Activated CD4-positive, CD25-positive, alpha-beta regulatory T cell (primary cell): Measurements from ENCODE around the gene PRXL2A.
A peak's percentile ranks its signal among the peaks of the same experiment; 100 is the strongest.

Experiments used
- DNase-seq, 4 experiments: peaks; one replicate each; lab custom pipeline; 2025; lab: John Stamatoyannopoulos, UW

The PRXL2A gene

DNA sequence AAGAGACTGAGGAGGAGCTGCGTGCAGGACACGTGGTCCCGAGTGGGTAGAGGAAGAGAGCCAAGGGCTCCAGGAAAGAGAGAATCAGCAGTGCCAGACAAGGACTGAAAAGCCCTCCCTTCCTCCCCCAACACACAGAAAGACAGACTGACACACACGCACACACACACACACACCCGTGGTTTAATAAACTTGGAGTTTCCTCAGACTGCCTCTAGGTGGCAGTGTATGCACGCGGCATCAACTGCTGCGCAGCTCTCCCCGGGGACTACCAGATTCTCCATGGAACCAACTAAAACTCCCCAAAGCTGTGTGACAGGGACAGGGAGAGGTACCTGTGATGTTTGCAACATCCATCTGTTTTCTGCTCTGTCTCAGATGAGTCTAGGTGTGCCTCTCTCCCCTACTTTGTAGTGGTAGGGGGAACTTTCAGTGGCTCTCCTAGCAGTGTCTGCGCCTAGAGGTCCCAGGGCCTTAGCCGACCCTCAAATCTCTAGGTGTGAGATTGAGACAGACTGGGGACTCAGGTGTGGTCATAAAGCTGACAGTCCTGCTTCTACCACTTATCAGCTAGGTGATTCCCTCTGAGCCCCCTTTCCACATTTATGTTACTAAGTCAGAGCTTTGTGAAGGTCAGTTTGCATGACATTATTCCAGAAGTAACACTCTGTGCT, 36.4 kb downstream of the PRXL2A start:
- peak; percentile 30 to 48 (median 42) for DNase-seq

DNA sequence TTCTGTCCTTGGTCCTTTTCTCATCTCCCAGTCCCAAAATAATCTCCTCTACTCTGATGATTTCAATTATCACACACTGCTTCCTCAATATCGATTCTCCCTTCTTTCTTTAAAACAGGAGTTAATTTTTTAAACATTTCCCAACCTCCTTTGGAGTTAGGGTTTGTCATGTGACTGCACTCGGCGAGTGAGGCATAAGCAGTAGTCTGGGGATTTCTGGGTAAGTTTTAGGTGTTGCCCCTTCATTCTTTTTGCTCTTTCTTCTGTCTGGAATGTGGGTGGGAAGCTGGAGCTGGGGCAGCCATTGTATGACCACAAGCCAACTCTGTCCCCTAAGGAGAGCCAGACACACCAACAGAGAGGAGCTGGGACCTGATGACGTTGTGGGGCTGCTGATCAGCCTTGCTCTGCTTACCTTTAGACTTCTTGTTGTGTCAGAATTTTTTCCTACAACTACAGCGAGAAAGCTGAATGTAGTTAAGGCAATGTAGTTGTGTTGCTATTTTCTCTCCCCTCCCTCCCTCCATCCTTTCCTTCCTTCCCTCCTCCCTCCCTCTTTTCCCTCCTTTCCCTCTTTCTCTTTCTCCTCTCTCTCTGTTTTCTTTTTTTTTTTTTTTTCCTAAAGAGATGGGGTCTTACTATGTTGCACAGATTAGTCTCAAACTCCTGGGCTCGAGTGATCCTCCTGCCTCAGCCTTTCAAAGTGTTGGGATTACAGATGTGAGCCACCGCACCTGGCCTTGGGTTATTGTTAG, 39.3 kb downstream of the PRXL2A start:
- DNase-seq, result no peak

DNA sequence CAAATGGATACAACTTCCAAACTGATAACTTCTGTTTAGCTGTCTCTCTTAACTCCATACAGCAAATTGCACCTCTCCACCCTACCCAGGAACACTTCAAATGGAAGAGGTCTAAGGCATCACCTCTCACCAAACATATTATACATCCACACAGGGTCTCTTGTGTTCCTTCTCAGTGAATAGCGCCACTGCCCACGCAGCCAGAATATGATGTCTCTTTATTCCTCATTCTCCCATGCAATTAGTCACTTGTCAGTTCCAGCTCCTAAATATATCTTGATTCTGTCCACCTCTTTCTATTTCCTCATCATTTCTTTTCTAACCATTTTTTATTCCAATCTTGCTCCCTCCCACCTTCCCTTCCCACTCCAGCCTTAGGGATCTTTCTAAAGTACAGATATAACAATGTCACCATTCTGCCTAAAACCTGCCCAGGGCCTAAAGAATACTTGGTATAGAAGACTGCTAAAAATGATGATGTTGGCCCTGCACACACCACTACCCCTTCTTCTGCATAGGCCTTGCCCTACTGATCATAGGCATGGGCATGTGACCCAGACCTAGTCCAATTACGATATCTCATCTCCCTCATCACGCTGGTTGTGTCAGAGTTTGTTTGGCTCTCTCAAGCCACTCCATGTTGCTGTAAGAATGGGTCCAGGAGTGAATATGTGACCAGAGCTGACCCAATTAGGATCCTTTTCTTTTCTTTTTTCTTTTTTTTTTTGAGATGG, 40.0 kb downstream of the PRXL2A start:
- no peak for DNase-seq

DNA sequence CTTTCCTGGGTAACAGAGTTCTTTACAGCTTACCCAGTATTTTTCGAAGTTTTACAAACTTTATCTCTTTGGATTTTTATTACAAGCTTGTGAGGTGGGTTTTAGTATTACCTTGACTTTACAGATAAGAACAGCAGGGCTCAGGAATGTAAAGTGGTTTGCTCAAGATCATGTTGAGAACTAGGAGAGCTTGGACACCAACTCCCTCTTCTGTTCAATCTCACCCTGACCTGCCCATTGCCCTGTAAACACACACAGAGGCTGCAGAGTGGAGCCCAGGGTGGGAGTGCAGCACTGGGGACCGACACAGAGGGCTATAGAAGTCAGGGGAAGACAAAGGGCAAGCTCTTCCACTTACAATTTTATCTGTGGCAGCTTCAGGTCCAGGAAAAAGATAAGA, 41.2 kb downstream of the PRXL2A start:
- no peak for DNase-seq

DNA sequence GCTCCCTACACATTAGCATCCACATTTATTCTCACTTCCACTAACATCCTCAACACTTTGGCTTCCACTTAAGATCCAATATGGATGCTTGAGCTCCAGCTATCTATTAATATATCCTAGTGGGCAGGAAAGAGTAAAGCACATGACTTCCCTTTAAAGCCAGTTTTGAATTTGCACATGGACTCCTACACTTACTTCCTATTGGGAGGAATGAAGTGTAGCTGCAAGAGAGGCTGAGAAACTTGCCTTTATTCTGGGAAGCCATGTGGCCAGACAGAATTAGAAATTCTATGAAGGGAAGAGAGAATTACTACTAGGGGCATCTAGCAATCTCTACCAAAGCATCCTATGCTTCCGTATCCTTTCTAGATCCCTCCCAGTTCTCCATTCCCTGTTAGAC, 42.8 kb downstream of the PRXL2A start:
- DNase-seq, result no peak

DNA sequence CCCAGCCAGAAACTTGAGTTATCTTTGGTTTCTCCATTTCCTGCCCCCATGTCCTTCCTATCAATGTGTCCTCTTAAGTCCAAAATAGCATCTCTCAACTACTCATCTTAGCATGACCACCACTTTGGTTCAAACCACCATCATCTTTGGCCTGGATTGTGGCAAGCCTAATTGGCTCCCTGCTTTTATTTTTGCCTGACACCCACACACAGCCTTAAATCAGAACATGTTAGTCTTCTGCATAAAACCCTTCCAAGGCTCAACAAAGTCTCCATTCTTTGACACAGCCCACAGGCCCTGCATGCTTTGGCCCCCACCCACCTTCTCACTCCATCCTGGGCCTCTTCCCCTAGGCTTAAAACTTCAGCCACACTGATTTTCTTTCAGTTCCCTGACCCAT, 43.7 kb downstream of the PRXL2A start:
- no peak for DNase-seq

DNA sequence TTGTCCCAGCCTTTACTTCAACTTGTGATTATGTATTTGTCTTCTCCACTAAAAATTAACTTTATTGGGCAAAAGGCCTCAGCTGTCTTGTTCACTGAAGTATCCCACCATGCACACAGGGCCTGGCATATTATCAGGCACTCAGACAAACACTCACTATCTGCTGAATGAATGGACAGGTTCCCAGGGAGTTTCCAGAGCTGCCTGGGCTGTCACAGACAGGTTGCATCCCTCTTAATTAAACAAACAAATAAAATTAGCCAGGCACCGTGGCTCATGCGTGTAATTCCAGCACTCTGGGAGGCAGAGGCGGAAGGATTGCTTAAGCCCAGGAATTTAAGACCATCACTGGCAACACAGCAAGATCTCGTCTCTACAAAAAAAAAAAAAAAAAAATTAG, 44.3 kb downstream of the PRXL2A start:
- no peak for DNase-seq

DNA sequence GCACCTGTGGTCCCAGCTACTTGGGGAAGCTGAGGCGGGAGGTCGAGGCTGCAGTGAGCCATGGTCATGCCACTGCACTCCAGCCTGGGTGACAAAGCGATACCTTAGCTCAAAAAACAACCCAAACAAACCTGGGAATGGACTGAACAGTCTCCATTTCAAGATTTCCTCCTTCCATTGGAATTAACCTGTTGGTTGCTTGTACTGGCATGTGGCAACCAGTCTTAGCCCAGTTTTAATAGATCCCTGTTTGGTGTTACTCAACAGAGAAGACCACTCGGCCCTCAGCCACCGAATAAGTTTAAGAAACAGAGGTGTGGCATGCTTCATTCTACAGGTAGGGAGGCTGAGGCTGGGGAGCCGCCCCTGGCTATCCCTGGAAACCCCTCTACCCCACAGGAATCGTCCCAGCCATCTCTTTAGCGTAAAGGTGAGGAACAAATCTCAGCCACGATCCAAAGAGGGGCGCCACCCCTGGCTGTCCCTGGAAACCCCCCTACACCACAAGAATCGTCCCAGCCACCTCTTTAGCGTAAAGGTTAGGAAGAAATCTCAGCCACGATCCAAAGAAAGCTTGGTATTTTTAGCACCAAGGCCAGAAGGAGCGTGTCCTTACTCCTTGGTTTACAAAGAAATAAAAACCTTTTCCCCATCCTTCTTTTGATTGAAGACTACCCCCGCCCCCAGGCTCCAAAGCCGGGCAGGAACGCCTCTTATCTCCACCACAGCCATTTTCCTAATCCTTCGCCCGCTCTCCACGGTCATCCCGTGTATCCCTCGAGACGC, 44.9 kb downstream of the PRXL2A start:
- DNase-seq, result no peak

DNA sequence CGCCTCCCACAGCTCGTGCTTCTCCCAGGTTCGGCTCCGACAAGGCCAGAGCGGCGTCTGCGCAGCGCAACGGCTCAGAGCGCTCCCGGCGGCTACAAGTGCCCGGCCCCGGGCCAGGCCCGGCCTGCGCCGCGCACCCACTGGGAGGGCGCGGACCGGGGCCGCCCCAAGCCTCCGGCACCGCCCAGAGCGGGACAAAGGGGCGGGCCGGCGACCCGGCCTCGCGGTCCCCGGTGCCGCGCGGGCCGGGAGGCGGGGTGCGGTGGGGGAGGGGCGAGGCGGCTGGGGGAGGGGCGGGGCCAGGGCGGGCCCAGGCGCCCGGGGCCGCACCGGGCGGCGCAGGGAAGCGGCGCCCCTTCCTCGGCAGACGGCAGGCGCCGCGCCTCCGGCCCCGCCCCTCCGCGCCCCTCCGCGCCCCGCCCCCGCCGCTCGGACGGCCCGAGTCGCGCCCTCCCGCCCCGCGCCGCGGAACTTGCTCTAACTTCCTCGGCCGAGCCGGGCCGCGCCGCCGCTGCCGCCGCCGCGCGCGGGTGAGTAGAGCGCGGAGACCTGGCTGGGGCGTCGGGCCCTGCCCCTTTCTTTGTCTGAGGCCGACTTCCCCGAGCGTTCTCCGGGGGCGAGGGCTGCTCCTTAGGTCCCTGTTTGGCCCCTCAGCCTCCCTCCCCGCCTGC, 45.6 kb downstream of the PRXL2A start, which contains the start of gene TSPAN14:
Gene TSPAN14 (plus strand): TSS at position 469 of the 671 bp plus-strand sequence. CDS start 34,924 bp downstream, outside the sequence.
- DNase-seq, result peak; percentile 39 to 63 (median 51)

DNA sequence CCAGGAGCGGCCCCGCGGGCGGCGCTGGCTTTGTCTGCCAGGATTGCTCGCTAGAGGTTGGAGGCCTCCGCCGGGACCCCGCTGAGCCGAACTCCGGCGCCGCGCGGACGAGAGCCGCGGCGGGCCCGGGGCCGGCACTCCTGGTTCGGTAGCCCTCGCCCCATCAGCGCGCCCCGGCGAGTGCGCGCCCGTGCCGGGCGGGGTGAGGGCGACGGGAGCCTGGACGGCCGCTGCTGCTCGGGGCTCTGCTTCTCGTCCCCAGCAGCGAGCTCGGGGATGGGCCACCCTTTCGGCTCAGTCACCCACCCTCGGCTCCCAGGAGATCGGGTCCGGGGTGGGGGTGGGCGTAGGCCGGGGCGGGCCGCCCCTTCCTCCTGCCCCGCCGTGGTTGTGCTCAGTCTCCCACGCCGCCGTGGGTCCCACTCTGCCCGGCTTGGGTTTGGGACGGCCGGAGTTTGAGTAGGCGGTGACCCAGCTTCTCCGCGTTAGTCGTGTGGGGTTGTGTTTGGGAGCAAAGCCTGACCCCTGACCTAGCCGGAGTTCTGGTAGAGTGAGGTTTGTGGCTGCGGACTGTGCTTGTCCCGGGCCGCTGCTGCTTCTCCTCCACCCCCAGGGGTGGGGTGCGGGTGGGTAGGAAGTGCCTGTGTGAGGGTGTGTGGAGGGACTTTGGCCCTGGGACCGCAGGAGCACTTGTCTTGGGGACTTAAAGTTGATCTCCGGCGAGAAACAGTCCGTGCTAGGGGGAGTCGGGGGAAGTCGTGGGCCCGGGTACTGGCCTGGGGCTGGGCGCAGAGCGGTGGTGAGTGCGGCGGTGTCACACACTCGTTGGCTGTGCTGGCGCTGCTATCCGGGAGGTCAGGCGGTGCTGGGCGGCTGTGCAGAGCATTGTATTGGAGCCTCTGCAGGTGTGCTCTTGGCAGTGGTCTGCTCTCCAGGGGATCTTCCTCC, 46.4 kb downstream of the PRXL2A start:
- DNase-seq, result peak in 1 of 4 experiments; percentile 34

DNA sequence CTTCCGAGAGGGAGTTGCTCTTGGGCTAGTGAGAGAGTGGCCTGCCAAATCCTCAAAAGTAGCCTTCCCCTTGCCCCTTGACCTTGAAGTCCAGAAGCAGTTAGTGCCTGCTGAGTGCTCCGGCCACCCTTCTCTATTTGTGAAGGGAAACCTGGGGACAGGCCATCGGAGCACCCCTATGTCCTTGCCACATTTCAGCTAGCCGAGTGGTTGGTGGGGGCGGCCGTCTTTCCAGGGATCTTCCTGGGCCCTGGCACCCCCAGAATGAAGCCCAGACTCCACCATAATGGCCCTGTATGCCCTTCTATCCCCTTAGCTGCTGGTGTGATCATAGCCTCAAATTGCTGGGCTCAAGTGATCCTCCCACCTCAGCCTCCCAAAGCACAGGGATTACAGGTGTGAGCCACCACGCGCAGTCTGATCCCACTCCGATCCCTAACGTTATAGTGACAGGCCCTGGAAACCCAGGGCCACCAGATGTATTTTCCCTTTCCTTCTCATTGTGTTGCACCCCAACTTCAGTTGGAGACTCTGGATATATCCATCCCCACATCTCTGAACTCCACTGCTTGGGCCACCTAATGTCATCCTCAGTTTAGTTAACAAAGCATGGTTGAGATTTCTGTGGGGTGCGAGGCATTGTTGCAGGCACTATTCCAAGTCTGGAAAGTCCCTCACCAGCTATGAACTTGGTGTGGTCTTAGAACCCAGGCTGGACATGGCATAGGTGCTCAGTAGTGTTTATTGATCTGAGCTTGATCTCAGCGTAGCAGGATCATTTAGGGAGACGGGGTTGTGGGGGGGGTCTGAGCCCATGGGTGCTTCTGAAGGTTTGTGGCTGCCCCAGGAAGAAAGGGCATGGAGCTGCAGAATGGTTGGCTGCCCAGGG, 47.4 kb downstream of the PRXL2A start:
- no peak for DNase-seq

DNA sequence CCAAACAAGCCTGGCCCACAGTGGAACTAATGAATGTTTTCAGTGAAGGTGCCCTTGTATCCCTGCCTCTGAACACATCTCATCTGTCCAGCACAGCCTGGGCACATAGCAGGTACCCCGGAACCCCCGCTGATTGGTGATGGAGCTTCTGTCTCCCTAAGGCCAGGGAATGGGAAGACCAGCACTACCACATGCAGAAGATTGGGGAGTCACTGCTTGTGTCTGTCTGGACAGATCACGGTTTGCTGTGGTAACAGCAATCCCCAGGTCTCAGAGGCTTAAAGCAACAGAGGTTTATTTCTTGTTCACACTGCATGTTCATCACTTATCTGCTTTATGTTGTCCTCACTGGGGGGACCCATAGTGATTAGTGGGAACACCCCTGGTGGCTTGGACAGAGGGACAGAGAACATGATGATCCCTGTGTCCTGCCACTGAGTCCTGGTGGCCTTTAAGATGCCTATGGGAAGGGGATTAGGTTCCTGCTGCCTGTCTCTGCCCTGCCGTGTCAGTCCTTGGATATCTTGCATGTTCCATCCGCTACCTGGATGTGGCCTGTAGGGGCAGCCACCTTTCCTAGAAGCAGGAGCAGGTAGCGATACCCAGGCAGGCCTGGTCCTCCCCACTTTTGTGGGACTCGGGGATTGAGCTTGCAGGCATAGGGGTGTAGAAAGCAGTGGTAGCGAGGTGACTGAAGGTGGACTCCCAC, 49.4 kb downstream of the PRXL2A start:
- DNase-seq, result no peak

DNA sequence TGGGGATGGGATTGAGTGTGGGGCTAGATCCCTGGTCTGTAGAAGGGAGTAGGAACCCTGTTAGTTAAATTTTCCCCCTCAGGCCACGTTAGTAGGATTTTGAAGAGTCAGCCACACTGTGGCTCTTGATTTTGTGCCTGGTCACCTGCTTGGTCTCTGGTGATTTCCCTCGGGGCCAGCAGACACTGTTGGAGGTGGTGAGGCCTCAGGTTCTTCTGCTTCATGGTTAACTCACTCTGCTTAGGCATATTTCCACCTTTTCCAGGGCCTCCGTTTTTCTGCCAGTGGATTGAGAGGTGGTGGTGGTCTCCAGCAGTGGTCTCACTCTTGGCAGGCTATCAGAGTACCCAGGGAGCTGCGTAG, 49.9 kb downstream of the PRXL2A start:
- DNase-seq, result no peak

DNA sequence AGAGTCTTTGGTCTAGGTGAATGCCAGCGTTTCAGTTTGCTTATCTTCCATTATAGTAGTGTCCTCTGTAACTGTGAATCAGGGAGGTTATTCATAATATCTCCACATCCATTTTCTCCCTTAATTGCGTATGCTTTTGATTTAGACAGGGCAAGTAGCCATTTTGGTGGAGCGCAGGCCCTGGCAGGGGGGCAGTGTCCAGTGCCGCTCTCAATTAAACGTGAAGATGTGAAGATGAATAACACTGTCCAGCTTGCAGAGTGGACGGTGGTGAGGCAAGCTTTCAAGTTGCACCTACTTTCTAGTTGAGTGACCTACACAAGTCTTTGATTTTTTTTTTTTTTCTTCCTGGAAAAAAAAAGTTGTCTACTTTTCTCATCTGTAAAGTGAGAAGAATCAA, 50.3 kb downstream of the PRXL2A start:
- DNase-seq, result no peak

DNA sequence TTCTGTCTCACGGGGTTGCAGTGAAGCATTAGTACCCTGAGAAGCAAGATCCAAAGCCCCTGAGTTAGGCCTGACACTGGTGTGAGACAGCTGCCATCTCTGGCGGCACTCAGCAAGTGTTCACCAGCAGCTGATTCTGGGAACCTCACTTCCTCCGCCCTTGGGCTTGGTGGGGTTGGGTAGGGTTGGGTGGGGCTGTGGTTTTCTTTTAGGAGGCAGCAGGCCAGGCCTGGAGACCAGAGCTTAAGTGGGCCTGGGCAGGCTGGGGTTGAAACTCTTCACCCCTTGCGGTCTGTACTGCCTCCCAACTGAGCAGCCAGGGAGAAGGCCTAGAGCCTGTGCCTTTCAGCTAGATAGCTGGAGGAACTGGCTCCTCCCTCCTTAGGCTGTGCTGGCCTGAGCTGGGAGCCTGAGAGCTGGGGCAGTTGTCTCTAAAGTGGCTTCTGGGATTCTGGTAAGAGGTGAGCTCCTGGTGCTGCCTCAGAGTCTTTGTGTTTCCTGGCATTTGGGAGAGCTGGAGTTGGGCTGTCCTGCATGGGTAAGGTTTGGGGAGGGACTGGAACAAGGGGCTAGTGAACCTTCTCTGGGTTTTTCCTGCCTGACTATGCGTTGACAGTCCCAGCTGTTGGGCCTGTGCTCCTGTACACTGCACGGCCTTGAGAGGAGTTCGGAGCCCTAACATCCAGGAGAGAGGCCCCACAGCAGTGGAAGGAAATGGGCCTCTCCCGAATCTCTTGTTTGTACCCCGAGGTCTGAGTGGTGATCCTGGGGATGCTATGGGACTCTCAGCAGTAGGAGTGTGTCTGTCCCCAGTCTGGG, 50.9 kb downstream of the PRXL2A start:
- DNase-seq, result peak in 3 of 4 experiments; percentile 27 to 55 (median 47)

DNA sequence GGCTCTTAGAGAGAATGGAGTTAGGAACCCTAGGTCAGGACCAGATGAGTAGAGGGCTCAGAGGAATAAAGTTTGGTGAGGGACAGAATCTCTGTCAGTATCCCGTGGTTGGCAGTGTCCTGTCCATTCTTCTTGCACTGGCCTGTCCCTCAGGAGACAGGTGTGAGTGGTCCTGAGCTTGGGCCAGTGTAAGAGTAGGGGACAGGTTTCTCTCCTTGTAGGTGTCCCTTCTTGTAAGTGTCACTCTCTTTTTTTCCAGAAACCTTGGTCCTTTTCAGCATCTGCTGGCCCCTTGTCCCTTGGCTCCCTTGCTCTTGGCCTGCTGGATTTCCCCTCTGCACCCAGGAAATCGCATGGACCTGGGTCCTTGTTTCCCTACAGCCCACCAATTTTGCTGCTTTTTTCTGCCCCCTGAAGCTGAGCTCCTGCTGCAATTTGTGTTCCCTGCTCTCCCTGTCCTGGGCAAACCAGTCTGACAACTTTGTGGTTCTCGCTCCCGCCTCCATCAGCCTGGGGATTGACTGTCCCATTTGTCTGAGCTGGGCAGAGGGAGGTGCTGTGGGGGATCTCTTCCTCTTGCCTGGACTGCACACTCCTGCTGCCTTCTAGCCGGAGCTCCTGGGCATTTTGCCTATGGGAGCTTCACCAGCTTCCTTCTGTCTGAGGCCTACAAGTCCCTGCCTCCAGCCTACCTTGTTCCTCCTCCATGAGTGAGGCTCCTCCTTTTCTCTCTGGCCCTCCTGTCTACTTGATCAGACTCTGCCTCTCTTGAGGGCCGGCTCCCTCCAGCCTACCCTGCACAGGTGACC, 52.3 kb downstream of the PRXL2A start:
- no peak for DNase-seq
